SU-DHL-6 (cell line): Measurements from ENCODE around the gene SZRD1.

ENCODE experiments used
- H2AFZ ChIP-seq: fragments of 200-600 bp; sonication (generic); 2 replicates; pipeline ENCODE4 v1.6.1; 2014; ENCODE audit warnings: low read depth, mild to moderate bottlenecking, moderate library complexity, mixed read lengths, antibody characterized with exemption, low read length; ENCODE audit not compliant: severe bottlenecking
- H3F3A ChIP-seq: fragments of 200-600 bp; shearing (Covaris generic); 2 replicates; pipeline ENCODE4 v1.6.0; 2016; ENCODE audit warnings: antibody characterized with exemption, mild to moderate bottlenecking; ENCODE audit not compliant: insufficient read depth
- H3K27ac ChIP-seq: fragments of 200-600 bp; sonication (generic); 2 replicates; pipeline ENCODE4 v1.5.1; 2016; ENCODE audit warnings: low read depth, mild to moderate bottlenecking, low read length, moderate library complexity, mixed read lengths
- H3K27me3 ChIP-seq: fragments of 200-600 bp; sonication (generic), shearing (Covaris generic); 2 replicates; pipeline ENCODE4 v1.6.0; 2014; ENCODE audit warnings: mild to moderate bottlenecking, low read length
- H3K36me3 ChIP-seq: fragments of 200-600 bp; sonication (generic); 2 replicates; pipeline ENCODE4 v1.6.1; 2014; ENCODE audit warnings: mild to moderate bottlenecking, low read length, mixed read lengths
- H3K4me2 ChIP-seq: fragments of 300-600, 200-600 bp; shearing (Covaris generic), sonication (generic); 2 replicates; pipeline ENCODE4 v1.6.0; 2014; ENCODE audit warnings: low read length, low read depth, mild to moderate bottlenecking; ENCODE audit not compliant: poor library complexity, severe bottlenecking
- H3K4me3 ChIP-seq: fragments of 200-600 bp; sonication (generic); 2 replicates; pipeline ENCODE4 v1.5.1; 2014; ENCODE audit warnings: antibody characterized with exemption, low read length, mild to moderate bottlenecking, mixed read lengths; ENCODE audit not compliant: insufficient read depth, poor library complexity, severe bottlenecking
- H3K79me2 ChIP-seq: fragments of 200-600 bp; sonication (generic); 2 replicates; pipeline ENCODE4 v1.6.1; 2014; ENCODE audit warnings: mild to moderate bottlenecking, low read length, moderate library complexity; ENCODE audit not compliant: insufficient read depth
- H3K9ac ChIP-seq: fragments of 200-600 bp; sonication (generic); 2 replicates; pipeline ENCODE4 v1.7.0; 2014; ENCODE audit warnings: mild to moderate bottlenecking, low read length
- H3K9me2 ChIP-seq: fragments of 200-600 bp; sonication (generic); replicated peaks from 2 replicates; pipeline ENCODE4 v1.6.1; 2014; ENCODE audit warnings: low read length; ENCODE audit not compliant: insufficient read depth
- H3K9me3 ChIP-seq: fragments of 200-600 bp; sonication (generic); 2 replicates; pipeline ENCODE4 v1.6.1; 2014; ENCODE audit warnings: low read length, mixed read lengths; ENCODE audit not compliant: insufficient read depth
- H4K20me1 ChIP-seq: fragments of 200-600 bp; sonication (generic); 2 replicates; pipeline ENCODE4 v1.6.1; 2014; ENCODE audit warnings: low read depth, mild to moderate bottlenecking, antibody characterized with exemption, low read length, moderate library complexity, mixed read lengths
- EZH2phosphoT487 ChIP-seq: fragments of 200-600 bp; sonication (generic), shearing (Covaris generic); conservative IDR thresholded peaks from 2 replicates; pipeline ENCODE4 v1.6.1; 2018; ENCODE audit warnings: mild to moderate bottlenecking, antibody characterized with exemption, low read length, moderate library complexity, mixed read lengths
- TF ChIP-seq, protein P1 (sequence below): fragments of 200-600 bp; sonication (generic); IDR thresholded peaks from one replicate; pipeline ENCODE4 v1.5.1; 2017; ENCODE audit warnings: antibody characterized with exemption, mild to moderate bottlenecking, low read length, moderate library complexity; ENCODE audit not compliant: insufficient read depth, poor library complexity, severe bottlenecking

SZRD1 gene

DNA sequence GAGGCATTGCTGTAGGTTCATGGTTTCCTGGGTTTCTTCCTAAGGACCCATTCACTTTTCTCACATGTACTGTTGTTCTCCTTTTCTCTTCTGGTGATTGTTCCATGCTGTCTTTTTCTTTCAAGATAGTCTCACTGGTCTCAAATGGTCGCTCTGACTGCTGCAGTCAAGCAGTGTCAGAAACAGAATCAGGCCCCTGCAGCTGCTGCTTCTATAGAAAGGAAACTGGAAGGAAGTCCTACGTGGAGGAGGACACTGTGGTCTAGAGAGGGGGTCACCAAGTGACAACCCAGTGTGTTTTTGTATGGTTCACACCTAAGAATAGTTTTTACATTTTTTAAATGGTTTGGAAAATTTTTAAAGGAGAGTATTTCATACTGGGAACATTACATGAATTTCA, 75.9 kb downstream of the SZRD1 start:
- H4K20me1 ChIP-seq: no peaks in the 10 kb centered on the region
- no peak overlapping the region for H3K4me2 ChIP-seq
- no peaks in the 10 kb centered on the region for H3K27me3 ChIP-seq

DNA sequence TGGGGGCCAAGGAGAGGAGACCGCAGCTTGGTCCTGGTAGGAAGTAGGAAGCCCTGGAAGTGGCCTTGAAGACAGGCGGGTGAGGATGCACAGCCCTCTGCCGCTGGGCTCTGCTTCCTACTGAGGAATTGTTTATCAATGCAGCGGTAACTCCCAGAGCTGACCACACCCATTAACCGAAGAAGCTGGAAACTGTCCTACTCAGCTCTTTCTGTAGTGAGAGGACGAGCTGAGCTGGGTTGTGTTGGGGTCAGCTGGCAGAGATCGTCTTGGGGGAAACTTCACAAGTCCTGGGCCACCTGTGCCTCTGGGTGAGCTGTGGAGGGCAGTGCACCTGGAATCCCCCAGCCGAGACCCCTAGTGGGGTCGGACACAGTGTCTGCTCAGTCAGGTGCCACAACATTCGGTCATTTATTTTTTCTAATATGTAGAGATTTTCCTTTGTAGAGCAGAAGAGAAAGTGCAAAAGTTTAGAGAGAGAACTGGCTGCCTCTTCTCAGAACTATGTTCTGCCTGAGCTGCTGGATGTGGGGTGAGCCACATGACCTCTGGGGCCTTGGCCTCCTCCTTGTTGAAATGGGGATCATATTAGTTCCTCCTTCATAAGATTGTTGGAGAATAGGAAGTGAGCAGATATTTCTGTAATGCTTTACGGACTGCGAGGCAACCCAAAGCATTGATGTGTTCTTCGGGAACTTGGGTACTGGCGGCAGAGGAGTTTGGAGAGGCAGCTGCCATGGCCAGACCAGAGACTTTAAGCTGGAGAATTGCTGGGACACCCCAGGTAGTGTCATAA, 77.1 kb downstream of the SZRD1 start:
- H3K9ac ChIP-seq: no peak overlapping the region
- no peaks in the 10 kb centered on the region for H3K9me2 ChIP-seq
- TF ChIP-seq, protein P1, sequence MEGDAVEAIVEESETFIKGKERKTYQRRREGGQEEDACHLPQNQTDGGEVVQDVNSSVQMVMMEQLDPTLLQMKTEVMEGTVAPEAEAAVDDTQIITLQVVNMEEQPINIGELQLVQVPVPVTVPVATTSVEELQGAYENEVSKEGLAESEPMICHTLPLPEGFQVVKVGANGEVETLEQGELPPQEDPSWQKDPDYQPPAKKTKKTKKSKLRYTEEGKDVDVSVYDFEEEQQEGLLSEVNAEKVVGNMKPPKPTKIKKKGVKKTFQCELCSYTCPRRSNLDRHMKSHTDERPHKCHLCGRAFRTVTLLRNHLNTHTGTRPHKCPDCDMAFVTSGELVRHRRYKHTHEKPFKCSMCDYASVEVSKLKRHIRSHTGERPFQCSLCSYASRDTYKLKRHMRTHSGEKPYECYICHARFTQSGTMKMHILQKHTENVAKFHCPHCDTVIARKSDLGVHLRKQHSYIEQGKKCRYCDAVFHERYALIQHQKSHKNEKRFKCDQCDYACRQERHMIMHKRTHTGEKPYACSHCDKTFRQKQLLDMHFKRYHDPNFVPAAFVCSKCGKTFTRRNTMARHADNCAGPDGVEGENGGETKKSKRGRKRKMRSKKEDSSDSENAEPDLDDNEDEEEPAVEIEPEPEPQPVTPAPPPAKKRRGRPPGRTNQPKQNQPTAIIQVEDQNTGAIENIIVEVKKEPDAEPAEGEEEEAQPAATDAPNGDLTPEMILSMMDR: no peak
- TF ChIP-seq EZH2phosphoT487: no peak
- H3K79me2 ChIP-seq: peaks cover 23% of the 10 kb centered on the region
- no peak overlapping the region for H3K27ac ChIP-seq
- H3K4me2 ChIP-seq: no peak overlapping the region
- no peaks in the 10 kb centered on the region for H3F3A ChIP-seq
- no peak overlapping the region for H3K4me3 ChIP-seq
- no peak overlapping the region for H2AFZ ChIP-seq
- H4K20me1 ChIP-seq: no peaks in the 10 kb centered on the region
- H3K36me3 ChIP-seq: no peaks in the 10 kb centered on the region
- no peaks in the 10 kb centered on the region for H3K9me3 ChIP-seq
- no peaks in the 10 kb centered on the region for H3K27me3 ChIP-seq

More for the DNA sequence above, 75.9 kb downstream of the SZRD1 start:
- Histone ChIP-seq H3K9ac (no peak overlapping the region), H3K9me3 (no peaks in the 10 kb centered on the region), H3K36me3 (no peaks in the 10 kb centered on the region), H2AFZ (no peak overlapping the region), H3K4me3 (no peak overlapping the region), H3F3A (no peaks in the 10 kb centered on the region), H3K79me2 (peaks cover 23% of the 10 kb centered on the region), H3K27ac (no peak overlapping the region), H3K9me2 (no peaks in the 10 kb centered on the region)
- TF ChIP-seq, protein P1: no peak
- no peak for TF ChIP-seq EZH2phosphoT487

DNA sequence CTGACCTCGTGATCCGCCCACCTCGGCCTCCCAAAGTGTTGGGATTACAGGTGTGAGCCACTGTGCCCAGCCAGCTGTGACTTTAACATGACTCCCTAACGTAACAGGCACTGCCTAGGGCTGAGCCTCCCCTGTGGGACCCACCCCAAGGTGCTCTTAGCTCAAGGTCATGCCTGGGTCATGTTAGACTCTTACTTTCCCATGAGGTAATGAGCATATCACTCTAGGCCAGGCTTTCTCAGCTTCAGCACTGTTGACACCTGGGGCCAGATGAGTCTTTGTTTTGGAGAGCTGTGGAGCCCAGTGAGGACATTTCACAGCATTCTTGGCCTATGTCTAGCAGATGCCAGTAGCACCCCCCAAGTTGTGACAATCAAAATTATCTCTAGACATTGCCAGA, 78.0 kb downstream of the SZRD1 start:
- Histone ChIP-seq H3K36me3 (no peaks in the 10 kb centered on the region), H2AFZ (no peak overlapping the region), H3K27me3 (no peaks in the 10 kb centered on the region), H3K9ac (no peak overlapping the region), H3K9me2 (no peaks in the 10 kb centered on the region), H3F3A (no peaks in the 10 kb centered on the region), H3K27ac (no peak overlapping the region), H4K20me1 (no peaks in the 10 kb centered on the region), H3K4me2 (no peak overlapping the region), H3K9me3 (no peaks in the 10 kb centered on the region), H3K79me2 (peaks cover 23% of the 10 kb centered on the region), H3K4me3 (no peak overlapping the region)
- TF ChIP-seq, protein P1: no peak
- TF ChIP-seq EZH2phosphoT487: no peak
